ENCODE data around the gene VWA5A.

VWA5A gene, protein sequence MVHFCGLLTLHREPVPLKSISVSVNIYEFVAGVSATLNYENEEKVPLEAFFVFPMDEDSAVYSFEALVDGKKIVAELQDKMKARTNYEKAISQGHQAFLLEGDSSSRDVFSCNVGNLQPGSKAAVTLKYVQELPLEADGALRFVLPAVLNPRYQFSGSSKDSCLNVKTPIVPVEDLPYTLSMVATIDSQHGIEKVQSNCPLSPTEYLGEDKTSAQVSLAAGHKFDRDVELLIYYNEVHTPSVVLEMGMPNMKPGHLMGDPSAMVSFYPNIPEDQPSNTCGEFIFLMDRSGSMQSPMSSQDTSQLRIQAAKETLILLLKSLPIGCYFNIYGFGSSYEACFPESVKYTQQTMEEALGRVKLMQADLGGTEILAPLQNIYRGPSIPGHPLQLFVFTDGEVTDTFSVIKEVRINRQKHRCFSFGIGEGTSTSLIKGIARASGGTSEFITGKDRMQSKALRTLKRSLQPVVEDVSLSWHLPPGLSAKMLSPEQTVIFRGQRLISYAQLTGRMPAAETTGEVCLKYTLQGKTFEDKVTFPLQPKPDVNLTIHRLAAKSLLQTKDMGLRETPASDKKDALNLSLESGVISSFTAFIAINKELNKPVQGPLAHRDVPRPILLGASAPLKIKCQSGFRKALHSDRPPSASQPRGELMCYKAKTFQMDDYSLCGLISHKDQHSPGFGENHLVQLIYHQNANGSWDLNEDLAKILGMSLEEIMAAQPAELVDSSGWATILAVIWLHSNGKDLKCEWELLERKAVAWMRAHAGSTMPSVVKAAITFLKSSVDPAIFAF

GRCh38 chr11:124114942-124115781, at the start of gene VWA5A:
TSS of gene VWA5A (plus strand) at chr11:124115450. CDS start at chr11:124117512, 2,062 bp downstream.
- Histone ChIP-seq H3K9ac (ENCODE audit: low read length) (no peak within 1 kb of the TSS), H2AFZ (ENCODE audit: low read length) (no peak within 1 kb of the TSS), H3K36me3 (ENCODE audit: insufficient read depth, low read length) (no peaks in the 10 kb centered on the region), H4K20me1 (ENCODE audit: insufficient read depth, low read length) (no peaks in the 10 kb centered on the region), H3K27me3 (ENCODE audit: insufficient read depth, low read length) (no peaks in the 10 kb centered on the region), H3F3A (ENCODE audit: insufficient read depth, low read length) (no peaks in the 10 kb centered on the region), H3K9me2 (ENCODE audit: low read depth, low read length) (no peaks in the 10 kb centered on the region), H3K4me3 (ENCODE audit: low read depth, low read length, poor library complexity, severe bottlenecking) (peak within 1 kb of the TSS; percentile 27), H3K4me2 (ENCODE audit: low read length) (peak within 1 kb of the TSS; percentile 54; the same call in 1 of the 2 replicates), H3K4me1 (ENCODE audit: insufficient read depth, low read length, severe bottlenecking) (peaks cover 4% of the 10 kb centered on the region), H3K27ac (ENCODE audit: low read depth, low read length, poor library complexity, severe bottlenecking) (no peak within 1 kb of the TSS), H3K9me3 (ENCODE audit: low read length) (no peaks in the 10 kb centered on the region), H3K79me2 (ENCODE audit: insufficient read depth, low read length) (no peaks in the 10 kb centered on the region)
- no peak for TF ChIP-seq EZH2 (IDR thresholded peaks at IDR 0.05; ENCODE audit: borderline replicate concordance, low read length)
- TF ChIP-seq CTCF (IDR thresholded peaks at IDR 0.05; ENCODE audit: low read length): no peak

DNA sequence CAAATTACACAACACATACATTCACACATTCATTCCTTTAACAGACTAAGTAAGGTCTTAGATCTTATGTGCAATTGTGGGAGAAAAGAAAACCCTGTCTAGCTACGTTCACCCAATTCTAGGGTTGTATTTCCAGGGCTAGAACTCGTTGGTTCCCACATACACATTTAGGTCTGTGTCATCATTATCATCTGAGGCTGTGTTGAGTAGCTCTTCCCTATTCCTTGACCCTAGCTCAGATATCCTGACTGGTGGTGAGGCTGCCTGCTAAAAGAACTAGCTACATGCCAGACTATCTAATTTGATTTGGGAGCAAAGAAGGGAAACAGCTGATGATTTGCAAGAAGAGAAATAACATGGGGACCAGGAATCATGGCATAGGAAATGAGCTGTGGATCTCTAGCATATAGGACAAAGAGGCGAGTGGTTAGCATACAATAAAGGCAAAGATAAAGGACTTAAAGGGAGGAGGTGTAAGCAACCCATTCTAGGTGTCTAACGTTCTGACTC, 46.6 kb upstream of the VWA5A start:
- H3K79me2 ChIP-seq (ENCODE audit: insufficient read depth, low read length): no peaks in the 10 kb centered on the region
- H3K4me3 ChIP-seq (ENCODE audit: low read depth, low read length, poor library complexity, severe bottlenecking): no peak overlapping the region
- H3K36me3 ChIP-seq (ENCODE audit: insufficient read depth, low read length): no peaks in the 10 kb centered on the region
- H3K27me3 ChIP-seq (ENCODE audit: insufficient read depth, low read length): no peaks in the 10 kb centered on the region
- H2AFZ ChIP-seq (ENCODE audit: low read length): no peak overlapping the region
- H3K9me3 ChIP-seq (ENCODE audit: low read length): no peaks in the 10 kb centered on the region
- no peak overlapping the region for H3K27ac ChIP-seq (ENCODE audit: low read depth, low read length, poor library complexity, severe bottlenecking)
- no peaks in the 10 kb centered on the region for H4K20me1 ChIP-seq (ENCODE audit: insufficient read depth, low read length)
- no peaks in the 10 kb centered on the region for H3F3A ChIP-seq (ENCODE audit: insufficient read depth, low read length)
- no peak overlapping the region for H3K9ac ChIP-seq (ENCODE audit: low read length)
- H3K4me2 ChIP-seq (ENCODE audit: low read length): no peak overlapping the region
- peaks cover 5% of the 10 kb centered on the region for H3K4me1 ChIP-seq (ENCODE audit: insufficient read depth, low read length, severe bottlenecking)
- TF ChIP-seq CTCF (IDR thresholded peaks at IDR 0.05; ENCODE audit: low read length) (no peak), EZH2 (IDR thresholded peaks at IDR 0.05; ENCODE audit: borderline replicate concordance, low read length) (no peak)
- H3K9me2 ChIP-seq (ENCODE audit: low read depth, low read length): no peaks in the 10 kb centered on the region
